ENCODE measurements around the gene DST. TPM values are rescaled to one million over a fixed set of nuclear protein-coding genes. Genes with fewer than 3 reads are reported as not detected.
A peak's percentile ranks its signal among the peaks of the same experiment; 100 is the strongest.

The DST gene
- total RNA-seq, 1 donor = 573 TPM

- peaks cover 71% of the 10 kb centered on the region for H3K36me3 ChIP-seq (ENCODE audit: insufficient read depth, low read length)
These were observed 37.3 kb downstream of the DST start for GRCh38 chr6:56605435-56605834.

GRCh38 chr6:56604186-56604585, 38.5 kb downstream of the DST start:
- no peaks in the 10 kb centered on the region for H3K9me3 ChIP-seq (ENCODE audit: low read depth, low read length)
- H3K27me3 ChIP-seq (ENCODE audit: insufficient read depth, low read length) = no peaks in the 10 kb centered on the region
- H3K4me3 ChIP-seq (ENCODE audit: insufficient read depth, low read length) = no peak overlapping the region
- H4K20me1 ChIP-seq (ENCODE audit: insufficient read depth, low read length) = no peaks in the 10 kb centered on the region
- H2AFZ ChIP-seq (ENCODE audit: low read length) = no peak overlapping the region
- DNase-seq (ENCODE audit: insufficient read length, low spot score, missing footprints) = no peak
- peaks cover 73% of the 10 kb centered on the region for H3K36me3 ChIP-seq (ENCODE audit: insufficient read depth, low read length)
- H3K4me2 ChIP-seq (ENCODE audit: insufficient read depth, low read length) = no peak overlapping the region
- H3K79me2 ChIP-seq (ENCODE audit: insufficient read depth, low read length) = no peaks in the 10 kb centered on the region
- TF ChIP-seq CTCF (IDR thresholded peaks at IDR 0.05; ENCODE audit: extremely low read depth, low read depth, low read length) = no peak
- no peaks in the 10 kb centered on the region for H3K4me1 ChIP-seq (ENCODE audit: insufficient read depth, low read length)
- H3K27ac ChIP-seq (ENCODE audit: low read depth, low read length) = no peak overlapping the region

More at GRCh38 chr6:56605435-56605834, 37.3 kb downstream of the DST start:
- no peaks in the 10 kb centered on the region for H3K27me3 ChIP-seq (ENCODE audit: insufficient read depth, low read length)
- no peak for DNase-seq (ENCODE audit: insufficient read length, low spot score, missing footprints)
- H3K27ac ChIP-seq (ENCODE audit: low read depth, low read length) = no peak overlapping the region
- no peaks in the 10 kb centered on the region for H3K4me1 ChIP-seq (ENCODE audit: insufficient read depth, low read length)
- H3K4me2 ChIP-seq (ENCODE audit: insufficient read depth, low read length) = no peak overlapping the region
- TF ChIP-seq CTCF (IDR thresholded peaks at IDR 0.05; ENCODE audit: extremely low read depth, low read depth, low read length) = no peak
- no peaks in the 10 kb centered on the region for H3K9me3 ChIP-seq (ENCODE audit: low read depth, low read length)
- no peak overlapping the region for H2AFZ ChIP-seq (ENCODE audit: low read length)
- H3K4me3 ChIP-seq (ENCODE audit: insufficient read depth, low read length) = no peak overlapping the region
- no peaks in the 10 kb centered on the region for H4K20me1 ChIP-seq (ENCODE audit: insufficient read depth, low read length)
- H3K79me2 ChIP-seq (ENCODE audit: insufficient read depth, low read length) = no peaks in the 10 kb centered on the region

GRCh38 chr6:56601390-56601789, 41.3 kb downstream of the DST start:
- no peaks in the 10 kb centered on the region for H4K20me1 ChIP-seq (ENCODE audit: insufficient read depth, low read length)
- no peaks in the 10 kb centered on the region for H3K4me1 ChIP-seq (ENCODE audit: insufficient read depth, low read length)
- no peak overlapping the region for H3K4me3 ChIP-seq (ENCODE audit: insufficient read depth, low read length)
- TF ChIP-seq CTCF (IDR thresholded peaks at IDR 0.05; ENCODE audit: extremely low read depth, low read depth, low read length) = no peak
- no peak overlapping the region for H3K27ac ChIP-seq (ENCODE audit: low read depth, low read length)
- no peaks in the 10 kb centered on the region for H3K27me3 ChIP-seq (ENCODE audit: insufficient read depth, low read length)
- no peak overlapping the region for H2AFZ ChIP-seq (ENCODE audit: low read length)
- H3K4me2 ChIP-seq (ENCODE audit: insufficient read depth, low read length) = no peak overlapping the region
- no peaks in the 10 kb centered on the region for H3K9me3 ChIP-seq (ENCODE audit: low read depth, low read length)
- no peak for DNase-seq (ENCODE audit: insufficient read length, low spot score, missing footprints)
- H3K79me2 ChIP-seq (ENCODE audit: insufficient read depth, low read length) = no peaks in the 10 kb centered on the region
- peaks cover 75% of the 10 kb centered on the region for H3K36me3 ChIP-seq (ENCODE audit: insufficient read depth, low read length)

GRCh38 chr6:56595490-56596122, 47.1 kb downstream of the DST start:
- peaks cover 2% of the 10 kb centered on the region for H3K79me2 ChIP-seq (ENCODE audit: insufficient read depth, low read length)
- no peaks in the 10 kb centered on the region for H3K27me3 ChIP-seq (ENCODE audit: insufficient read depth, low read length)
- peaks cover 11% of the 10 kb centered on the region for H4K20me1 ChIP-seq (ENCODE audit: insufficient read depth, low read length)
- no peaks in the 10 kb centered on the region for H3K9me3 ChIP-seq (ENCODE audit: low read depth, low read length)
- DNase-seq (ENCODE audit: insufficient read length, low spot score, missing footprints) = peak; percentile 26
- H3K4me1 ChIP-seq (ENCODE audit: insufficient read depth, low read length) = peaks cover 3% of the 10 kb centered on the region
- H3K4me3 ChIP-seq (ENCODE audit: insufficient read depth, low read length) = no peak overlapping the region
- no peak overlapping the region for H3K27ac ChIP-seq (ENCODE audit: low read depth, low read length)
- TF ChIP-seq CTCF (IDR thresholded peaks at IDR 0.05; ENCODE audit: extremely low read depth, low read depth, low read length) = peak; percentile 69
- peaks cover 81% of the 10 kb centered on the region for H3K36me3 ChIP-seq (ENCODE audit: insufficient read depth, low read length)
- H2AFZ ChIP-seq (ENCODE audit: low read length) = no peak overlapping the region
- no peak overlapping the region for H3K4me2 ChIP-seq (ENCODE audit: insufficient read depth, low read length)
